IPS-NIHi7 (cell line): ENCODE data around the gene RNF7.
"Not testable (repeated sequence)": the region's sequence is repeated elsewhere in the genome, so short reads cannot be mapped to it uniquely, and the experiment has no call there.

ENCODE experiments used
- DNase-seq: peaks from one replicate; pipeline ENCODE4 v3.0.0; 2012; ENCODE audit warnings: mixed read lengths; ENCODE audit errors: extremely low spot score

RNF7 gene

DNA sequence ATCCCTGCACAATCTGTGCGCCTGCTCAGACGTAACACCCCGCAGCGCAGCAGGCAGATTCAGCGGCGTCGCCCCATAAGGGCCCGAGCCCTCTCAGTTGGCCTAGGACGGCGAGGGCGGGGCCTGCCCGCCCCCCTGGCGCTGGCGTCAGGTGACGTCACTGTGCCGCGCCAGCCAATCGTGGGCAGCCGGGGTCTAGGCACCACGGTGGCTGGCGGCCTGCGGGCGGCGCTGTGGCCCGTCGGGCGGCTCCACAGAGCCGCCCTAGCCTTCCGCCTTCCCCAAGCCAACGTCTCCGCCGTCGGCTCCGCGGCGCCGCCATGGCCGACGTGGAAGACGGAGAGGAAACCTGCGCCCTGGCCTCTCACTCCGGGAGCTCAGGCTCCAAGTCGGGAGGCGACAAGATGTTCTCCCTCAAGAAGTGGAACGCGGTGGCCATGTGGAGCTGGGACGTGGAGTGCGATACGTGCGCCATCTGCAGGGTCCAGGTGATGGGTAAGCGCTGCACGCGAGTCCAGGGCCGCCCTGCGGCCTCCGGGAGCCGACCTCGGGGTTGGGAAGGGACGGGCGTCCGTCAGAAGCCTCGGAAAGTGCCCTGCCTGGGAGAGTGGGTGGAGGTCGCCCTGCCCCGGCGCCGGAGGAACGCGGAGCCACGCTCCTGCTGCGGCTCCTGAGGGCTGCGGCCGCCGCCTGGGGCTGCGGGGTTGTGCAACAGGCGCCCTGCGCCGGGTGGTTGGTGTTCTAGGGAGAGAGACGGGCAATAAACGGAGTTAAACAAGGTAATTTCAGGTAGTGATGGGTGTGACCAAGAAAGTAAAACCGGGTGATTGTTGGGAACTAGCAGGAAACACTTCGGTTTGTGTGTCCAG, at the start of gene RNF7:
Gene RNF7, plus strand, starts transcription at position 277 of the 869 bp plus-strand sequence. Its CDS starts 44 bp downstream, at position 321.
- DNase-seq = peak; percentile 98

DNA sequence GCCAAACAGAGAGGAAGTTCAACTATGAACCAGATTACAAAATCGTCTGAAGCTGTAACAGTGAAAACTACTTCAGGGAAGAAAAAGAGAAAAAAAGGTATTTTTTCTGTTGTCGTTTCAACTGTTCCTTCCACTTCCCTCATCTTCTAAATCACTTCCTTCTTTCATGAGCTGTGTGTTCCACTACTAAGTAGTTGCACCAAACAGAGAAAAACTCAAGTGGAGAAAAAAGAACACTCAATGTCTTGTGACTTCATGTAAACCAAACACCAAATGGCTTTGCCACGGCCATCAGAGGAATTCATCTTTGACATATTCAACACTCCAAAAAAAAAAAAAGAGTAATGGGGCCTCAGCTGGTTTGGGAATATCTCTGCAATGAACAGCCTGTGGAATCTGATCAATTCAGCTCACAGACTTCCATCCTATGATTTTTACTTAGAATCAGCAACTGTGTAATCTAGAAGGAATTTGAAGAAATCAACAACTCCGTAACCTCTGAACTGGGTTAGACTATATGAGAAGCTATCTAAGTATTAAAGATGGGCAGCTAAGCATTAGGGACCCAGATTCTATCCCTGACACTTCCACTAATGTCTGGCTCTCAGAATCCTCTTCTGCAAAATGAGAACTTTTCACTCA, 47.5 kb upstream of the RNF7 start:
- DNase-seq = no peak

DNA sequence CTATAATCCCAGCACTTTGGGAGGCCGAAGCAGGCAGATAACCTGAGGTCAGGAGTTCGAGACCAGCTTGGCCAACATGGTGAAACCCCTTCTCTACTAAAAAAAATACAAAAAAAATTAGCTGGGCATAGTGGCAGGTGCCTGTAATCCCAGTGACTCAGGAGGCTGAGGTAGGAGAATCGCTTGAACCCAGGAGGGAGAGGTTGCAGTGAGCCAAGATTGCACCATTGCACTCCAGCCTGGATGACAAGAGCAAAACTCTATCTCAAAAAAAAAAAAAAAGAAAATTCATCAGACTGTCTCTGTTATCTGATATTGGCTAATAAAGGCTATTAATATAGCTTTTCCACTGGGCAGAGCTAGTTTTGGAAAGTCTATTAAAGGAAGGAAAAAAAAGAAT, 46.6 kb upstream of the RNF7 start:
- not testable (repeated sequence) for DNase-seq

DNA sequence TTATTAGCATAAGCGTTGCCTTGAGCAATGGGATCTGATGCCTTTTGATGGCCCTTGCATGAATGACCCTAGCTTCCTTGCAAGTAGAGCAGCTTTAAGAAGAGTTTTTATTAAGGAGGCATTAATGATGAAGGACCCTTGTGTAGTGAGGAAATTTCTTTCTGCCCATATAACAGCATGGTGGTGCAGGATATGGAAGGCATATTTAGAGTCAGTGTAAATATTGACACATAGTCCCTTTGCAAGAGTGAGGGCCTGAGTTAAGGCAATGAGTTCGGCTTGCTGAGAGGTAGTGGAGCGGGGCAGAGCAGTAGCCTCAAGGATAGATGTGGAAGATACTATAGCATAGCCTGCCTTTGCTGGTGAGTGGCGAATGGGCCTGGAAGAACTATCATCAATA, 45.1 kb upstream of the RNF7 start:
- not testable (repeated sequence) for DNase-seq

DNA sequence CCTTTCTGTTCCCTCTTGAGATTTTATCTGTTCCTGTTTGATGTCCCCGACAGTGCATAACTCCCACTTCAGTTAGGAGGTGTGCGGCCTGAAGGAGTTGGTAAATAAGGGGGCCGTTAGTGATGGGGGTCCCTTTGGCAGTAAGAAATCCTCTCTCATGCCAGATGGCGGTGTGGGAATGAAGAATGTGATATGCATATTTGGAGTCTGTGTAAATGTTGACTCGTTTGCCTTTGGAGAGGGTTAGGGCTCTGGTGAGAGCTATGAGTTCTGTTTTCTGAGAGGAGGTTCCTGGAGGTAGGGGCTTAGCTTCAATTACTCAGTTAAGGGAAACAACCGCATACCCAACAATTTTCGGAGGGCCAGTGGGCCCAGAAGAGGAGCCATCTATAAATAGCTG, 38.8 kb upstream of the RNF7 start:
- no peak for DNase-seq

DNA sequence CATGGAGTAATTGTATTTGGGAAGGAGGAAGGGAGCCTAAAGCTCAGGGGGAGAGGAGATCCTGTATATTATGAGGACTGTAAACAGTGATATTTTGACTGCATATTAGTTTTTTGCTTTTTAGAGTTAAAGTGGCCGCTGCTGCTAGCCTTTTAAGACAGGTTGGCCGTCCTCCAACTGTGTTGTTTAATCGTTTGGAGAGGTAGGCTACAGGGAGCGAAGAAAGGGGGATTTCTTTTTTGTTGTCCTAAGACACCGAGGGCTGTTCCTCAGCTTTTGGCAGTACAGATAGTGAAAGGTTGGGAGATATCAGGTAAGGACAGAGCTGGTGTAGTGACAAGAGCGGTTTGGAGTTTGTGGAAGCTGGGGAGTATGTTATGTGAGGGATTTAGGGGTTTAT, 38.2 kb upstream of the RNF7 start:
- no peak for DNase-seq

DNA sequence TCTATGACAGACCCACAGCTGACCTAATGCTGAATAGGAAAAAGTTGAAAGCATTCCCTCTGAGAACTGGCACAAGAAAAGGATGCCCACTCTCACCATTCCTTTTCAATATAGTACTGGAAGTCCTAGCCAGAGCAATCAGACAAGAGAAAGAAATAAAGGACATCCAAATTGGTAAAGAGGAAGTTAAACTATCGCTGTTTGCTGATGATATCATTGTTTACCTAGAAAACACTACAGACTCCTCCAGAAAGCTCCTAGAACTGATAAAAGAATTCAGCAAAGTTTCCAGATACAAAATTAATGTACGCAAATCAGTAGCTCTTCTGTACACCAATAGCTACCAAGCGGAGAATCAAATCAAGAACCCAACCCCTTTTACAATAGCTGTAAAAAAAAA, 34.7 kb upstream of the RNF7 start:
- DNase-seq = not testable (repeated sequence)

DNA sequence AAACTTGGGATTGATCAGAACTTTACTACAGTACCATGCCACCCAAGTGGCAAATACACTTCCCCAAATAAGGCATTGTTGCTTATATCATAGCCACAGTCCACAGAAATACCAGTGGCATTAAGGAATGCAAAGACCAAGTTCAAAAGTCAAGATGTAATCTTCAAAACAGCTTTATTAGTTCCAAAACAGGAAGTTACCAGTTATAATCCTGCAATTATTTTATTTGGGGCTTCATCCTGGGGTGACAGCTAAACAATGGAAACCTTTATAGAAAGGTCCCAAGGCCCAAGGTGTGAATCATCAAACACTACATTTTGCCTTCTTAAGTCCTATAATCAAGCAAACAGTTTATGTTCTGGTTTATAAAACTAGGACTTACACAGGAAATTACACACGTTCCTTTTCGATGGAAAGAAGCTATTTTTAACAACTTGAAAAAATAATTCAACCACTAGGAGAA, 30.3 kb upstream of the RNF7 start:
- no peak for DNase-seq

DNA sequence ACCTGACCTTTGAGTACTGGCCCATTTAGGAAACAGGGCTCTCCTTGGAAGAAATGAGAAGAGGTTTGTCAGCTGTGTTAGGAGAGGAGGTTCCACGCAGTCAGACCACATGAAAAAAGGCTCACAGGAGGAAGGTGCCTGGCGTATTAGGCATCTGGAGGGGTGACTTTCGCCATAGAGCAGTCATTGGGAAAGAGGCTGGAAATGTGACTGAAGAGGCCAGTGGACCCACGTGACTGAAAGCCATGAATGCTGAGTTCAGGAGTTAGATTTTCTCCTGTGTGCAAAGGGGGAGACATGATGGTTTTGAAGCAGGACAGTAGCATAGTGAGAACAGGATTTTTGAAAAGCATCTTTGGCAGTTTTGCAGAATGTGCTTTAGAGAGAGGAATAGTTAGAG, 29.7 kb upstream of the RNF7 start:
- no peak for DNase-seq

DNA sequence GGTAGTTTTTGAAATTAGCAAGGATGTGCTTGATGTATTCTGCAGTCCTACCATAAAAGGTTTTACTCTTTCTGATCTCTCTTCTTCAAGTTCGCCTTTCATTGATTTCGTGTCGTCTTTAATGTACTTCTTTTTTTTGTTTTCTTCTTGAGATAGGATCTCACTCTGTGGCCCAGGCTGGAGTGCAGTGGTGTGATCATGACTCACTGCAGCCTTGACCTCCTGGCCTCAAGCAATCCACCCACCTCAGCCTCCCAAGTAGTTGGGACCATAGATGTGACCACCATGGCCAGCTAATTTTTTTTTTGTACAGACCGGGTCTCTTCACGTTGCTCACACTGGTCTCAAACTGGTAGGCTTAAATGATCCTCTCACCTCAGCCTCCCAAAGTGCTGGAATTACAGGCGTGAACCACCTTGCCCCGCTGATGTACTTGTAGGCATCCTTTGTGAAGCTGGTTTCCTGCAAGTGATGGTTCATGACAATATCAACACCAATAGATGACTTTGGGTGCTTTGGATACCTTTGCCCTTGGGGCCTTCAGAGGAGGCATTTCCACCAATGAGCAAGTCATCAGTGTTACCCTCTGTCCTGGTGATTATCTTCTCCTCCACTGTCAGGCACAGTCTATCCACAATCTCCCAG, 28.9 kb upstream of the RNF7 start:
- DNase-seq = no peak

DNA sequence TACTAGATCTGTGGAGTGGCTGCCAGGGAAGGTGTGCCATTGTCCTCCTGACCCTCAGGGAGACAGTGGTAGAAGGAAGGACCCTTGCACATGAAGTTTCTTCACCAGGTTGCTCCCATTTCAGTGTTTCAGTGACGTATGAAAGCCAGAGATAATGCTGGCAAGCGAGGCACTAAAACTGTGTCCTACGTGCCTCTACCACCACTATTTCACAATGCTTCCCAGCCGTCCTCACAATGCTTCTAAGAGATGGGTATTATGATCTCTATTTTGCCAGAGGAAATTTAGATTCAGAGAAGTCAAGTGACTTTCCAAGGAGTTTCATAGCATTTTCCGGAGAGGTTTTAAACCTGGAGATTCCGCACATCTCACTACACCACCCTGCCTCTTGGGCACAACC, 28.0 kb upstream of the RNF7 start:
- no peak for DNase-seq

DNA sequence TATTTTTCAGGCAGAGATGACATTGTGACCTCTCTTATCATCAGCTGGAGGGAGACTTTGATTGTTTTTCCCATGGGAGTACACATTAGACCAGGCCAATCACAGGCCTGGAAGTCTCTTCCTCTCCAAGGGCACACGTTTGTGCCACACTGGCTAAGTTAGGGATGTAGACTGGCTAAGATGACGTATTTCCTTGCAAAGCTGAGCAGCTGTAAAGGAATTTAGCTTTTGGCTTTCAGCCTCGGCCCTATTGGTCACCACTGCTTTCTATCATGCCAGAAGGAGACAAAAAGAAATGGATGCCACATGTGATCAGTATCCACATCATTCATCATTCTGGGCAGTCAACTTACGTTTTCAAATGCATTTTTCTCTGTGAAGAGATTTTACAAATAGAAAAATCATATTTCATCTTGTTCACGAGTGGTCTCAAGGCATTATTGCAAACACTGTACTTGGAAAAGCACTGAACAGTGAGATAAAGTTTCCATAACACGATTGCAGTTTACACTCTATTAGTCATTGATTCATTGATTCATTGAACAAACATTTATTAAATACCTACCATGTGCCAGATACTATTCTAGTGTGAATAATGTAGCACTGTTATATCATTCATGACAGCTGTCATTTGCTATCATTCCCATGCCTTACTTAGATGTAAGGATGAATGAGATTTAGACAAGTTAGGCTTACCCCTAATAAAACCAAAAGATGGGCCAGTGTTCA, 27.0 kb upstream of the RNF7 start:
- no peak for DNase-seq

DNA sequence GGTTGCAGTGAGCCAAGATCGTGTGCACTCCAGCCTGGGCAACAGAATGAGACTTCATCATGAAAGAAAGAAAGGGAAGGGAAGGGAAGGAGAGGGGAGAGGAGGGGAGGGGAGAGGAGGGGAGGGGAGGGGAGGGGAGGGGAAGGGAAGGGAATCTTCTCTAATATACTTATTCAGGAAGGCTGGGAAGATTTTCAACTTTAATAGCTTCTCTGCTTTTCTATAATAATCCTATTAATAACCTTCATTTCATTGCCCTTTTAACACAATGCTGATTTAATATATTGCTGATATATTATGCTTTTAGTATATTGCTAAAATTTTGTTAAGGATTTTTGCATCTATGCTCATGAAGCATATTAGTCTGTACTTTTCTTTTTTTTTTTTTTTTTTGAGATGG, 23.4 kb upstream of the RNF7 start:
- no peak for DNase-seq

DNA sequence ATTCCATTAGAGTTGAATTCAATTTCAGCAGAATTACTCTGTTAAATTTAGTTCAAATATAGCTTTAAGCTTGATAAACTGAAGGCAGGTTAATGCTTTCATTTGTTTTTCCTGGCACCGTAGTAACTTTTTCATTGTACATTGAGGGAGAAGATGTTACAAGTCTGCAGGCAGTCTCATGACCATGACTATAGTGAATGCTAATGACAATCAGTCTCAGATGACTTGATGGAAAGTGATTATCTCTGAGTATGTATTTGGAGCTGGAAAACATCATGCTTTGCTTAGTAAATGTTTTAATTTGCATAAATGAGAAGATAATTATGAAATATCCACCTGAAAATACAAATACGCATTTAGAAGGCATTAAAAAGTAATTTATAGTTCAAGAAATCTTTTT, 16.0 kb upstream of the RNF7 start:
- DNase-seq = no peak

DNA sequence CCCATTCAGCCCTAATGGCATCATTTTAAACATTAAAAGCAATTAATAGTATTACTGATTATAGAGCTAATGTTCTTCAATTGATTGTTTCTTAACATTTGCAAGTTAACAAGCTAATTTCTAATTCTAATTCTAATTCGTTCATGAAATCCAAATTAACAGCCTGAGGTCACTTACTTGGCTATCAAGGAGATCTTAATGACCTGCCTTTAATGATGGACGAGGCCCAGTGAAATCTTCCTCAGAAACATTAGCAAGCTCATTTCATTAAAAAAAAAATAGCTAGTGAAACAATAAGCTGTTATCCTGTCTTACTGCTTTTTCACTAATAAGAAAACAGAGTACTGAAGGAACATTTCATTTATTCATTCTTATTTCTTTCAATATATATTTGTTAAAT, 15.4 kb upstream of the RNF7 start:
- no peak for DNase-seq

DNA sequence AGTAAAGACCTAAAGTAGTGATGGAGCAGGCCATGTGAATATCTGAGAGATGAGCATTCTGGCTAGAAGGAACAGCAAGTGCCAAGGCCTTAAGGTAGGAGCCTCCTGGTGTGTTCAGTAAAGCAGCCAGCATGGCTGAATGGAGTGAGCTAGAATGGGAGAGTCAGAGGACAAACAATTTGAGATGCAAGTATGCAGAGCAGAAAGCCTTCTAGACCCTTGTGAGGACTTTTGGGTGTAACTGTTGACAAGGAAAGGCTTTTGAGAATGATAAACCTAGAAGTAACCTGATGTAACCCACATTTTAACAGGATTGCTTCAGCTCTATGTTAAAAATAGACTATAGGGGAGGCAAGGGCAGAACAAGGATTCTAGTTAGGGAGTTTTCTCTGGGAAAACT, 14.8 kb upstream of the RNF7 start:
- no peak for DNase-seq

DNA sequence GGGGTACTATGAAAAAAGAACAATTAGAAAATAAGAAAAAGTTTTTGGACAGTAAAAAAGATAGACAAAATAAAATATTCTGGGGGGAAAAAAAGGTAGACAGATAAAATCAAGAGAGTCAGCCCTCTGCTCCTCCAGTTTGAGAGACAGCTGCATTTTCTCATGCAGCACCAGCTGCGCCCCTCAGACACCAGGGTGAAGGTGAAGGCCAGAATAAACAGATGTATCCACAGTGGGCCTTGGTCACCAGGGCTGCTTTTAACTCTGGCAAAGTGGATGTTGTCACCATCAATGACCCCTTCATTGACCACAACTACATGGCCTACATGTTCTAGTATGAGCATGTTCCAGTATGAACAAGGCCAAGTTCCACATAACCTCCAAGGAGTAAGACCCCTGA, 13.9 kb upstream of the RNF7 start:
- no peak for DNase-seq

DNA sequence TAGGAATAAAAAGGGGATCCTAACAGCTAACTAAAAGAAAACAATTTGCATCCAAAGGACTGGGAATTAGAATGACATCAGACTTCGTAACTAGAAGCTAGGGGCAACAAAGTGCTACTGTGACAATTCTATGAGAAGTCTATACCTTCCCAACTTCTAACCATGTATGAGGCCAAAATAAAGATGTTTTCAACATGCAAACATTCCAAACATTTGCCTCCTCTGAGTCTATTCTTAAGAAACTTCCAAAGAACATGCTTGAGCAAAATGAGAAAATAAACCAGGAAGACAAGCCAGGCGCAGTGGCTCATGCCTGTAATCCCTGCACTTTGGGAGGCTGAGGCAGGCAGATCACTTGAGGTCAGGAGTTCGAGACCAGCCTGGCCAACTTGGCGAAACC, 13.1 kb upstream of the RNF7 start:
- DNase-seq = no peak

DNA sequence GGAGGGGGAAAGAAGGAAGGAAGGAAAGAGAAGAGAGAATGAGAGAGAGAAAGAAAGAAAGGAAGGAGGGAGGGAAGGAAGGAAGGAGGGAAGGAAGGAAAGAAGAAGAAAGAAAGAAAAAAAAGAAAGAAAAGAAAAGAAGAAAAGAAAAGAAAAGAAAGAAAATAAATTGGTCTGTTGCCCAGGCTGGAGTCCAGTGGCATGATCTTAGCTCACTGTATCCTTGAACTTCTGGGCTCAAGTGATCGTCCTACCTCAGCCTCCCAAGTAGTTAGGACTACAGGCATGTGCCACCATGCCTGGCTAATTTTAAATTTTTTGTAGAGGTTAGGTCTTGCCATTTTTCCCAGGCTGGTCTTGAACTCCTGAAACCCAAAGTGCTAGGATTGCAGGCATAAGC, 11.6 kb upstream of the RNF7 start:
- DNase-seq = no peak

DNA sequence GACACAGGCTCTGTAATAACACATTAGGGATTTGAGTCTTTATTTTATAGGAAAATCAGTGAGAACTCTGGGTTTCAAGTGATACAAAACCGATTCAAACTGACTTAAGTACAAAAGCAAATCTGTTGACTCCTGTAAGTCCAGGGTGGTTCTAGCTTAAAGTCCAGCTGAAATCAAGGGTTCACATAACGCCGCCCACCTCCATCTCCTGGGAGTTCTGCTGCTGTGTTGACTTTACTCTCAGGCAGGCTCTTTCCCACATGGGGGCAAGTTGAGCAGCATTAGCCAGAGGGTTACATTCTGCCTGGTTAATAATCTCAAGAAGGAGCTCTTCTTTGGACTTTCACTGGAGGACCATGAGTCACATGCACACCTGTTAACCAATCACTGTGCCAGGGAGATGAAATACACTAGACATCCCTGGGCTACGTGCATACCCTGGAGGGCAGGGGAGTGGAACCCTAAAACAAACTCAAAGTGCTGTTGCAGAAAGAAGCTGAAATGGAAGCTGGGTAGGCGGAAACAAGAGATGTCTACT, 9.7 kb upstream of the RNF7 start:
- no peak for DNase-seq

DNA sequence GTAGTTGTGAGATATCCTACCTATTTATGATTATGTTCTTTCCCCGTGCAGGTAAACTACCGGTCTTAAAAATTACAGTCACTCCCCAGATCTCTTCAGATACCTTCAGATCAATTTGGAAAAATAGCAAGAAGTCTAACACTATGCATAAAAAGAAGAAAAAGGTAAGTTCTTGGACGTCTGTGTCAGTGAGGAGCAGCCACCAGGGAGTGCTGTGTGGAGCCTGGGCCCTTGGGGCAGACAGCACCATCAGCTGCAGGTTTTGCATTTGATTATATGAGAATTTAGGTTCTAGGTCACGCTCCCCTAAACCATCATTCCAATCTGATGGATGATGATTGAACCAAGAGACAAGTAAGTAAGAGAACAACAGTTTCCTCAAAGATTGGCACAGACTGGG, 8.9 kb upstream of the RNF7 start:
- DNase-seq = no peak

DNA sequence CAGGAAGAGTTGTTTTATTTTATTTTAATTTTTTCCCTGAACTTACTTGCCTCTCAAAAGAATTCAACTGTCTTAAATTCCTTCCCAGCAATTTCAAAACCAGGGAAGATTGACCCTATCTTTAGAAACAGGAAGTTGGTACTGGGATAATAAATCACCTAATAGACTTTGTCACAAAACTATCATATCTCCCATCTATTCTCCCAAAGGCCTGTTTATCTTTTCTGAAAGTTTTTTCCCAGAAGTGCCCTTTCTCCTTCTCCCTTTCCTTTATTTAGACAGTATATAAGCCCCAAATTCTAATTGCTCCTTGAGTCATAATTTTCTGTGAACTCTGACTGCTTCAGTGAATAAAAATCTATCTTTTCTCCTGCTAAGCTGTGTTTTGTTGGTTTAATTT, 2.9 kb upstream of the RNF7 start:
- no peak for DNase-seq
